A549 (cell line): ENCODE data around the gene TCTN3. TPM values are rescaled to one million over a fixed set of nuclear protein-coding genes. Genes with fewer than 3 reads are reported as not detected.

Experiments used
- ATAC-seq, 2 experiments: fragments of 200-7000 bp in 1 of 2; fragments of >200 bp in 1 of 2; cut with Nextera tagmentation in 1 of 2; cut with Tn5 transposase in 1 of 2; 3 replicates each; pipeline versions ENCODE4 v1.8.0 to v1.9.1; 2018 to 2020; ENCODE audit warnings: mild to moderate bottlenecking in 1 of 2, moderate library complexity in 1 of 2
- CTCF ChIA-PET: fragments of 300-600 bp; sonication (Branson Sonifier 250); formaldehyde crosslinking; extraction: SDS; loops from one replicate; lab custom pipeline; 2021; ENCODE audit warnings: antibody characterized with exemption, inconsistent platforms; lab: Yijun Ruan, JAX
- POLR2A ChIA-PET: fragments of 350-600 bp; formaldehyde crosslinking; extraction: SDS; loops from one replicate; lab custom pipeline; 2021; ENCODE audit warnings: antibody characterized with exemption, inconsistent platforms; lab: Yijun Ruan, JAX
- DNase-seq, 2 experiments: peaks; one replicate each; pipeline versions ENCODE4 v3.0.0 to v3.0.0-alpha.2; 2011 to 2016; ENCODE audit warnings: low read depth in 1 of 2, low spot score in 1 of 2
- FAIRE-seq: peaks from 2 replicates; lab custom pipeline; 2011; peaks lifted over from hg19 to GRCh38; lab: Jason Lieb, UNC
- H3K27ac ChIP-seq, 2 experiments: fragments of >200 bp; sonication (Bioruptor Twin); formaldehyde crosslinking; 3 replicates each; pipeline ENCODE4 v1.5.1; 2016 to 2017
- H3K4me1 ChIP-seq: fragments of >200 bp; sonication (Bioruptor Twin); formaldehyde crosslinking; 3 replicates; pipeline ENCODE4 v1.6.1; 2016
- H3K4me2 ChIP-seq: fragments of >200 bp; sonication (Bioruptor Twin); formaldehyde crosslinking; 3 replicates; pipeline ENCODE4 v1.6.1; 2016
- H3K4me3 ChIP-seq: fragments of >200 bp; sonication (Bioruptor Twin); formaldehyde crosslinking; 3 replicates; pipeline ENCODE4 v1.5.1; 2016
- H3K9me3 ChIP-seq: fragments of >200 bp; sonication (Bioruptor Twin); formaldehyde crosslinking; 3 replicates; pipeline ENCODE4 v1.6.1; 2016
- ATOH8 ChIP-seq: fragments of 250-450 bp; sonication (Bioruptor Pico); IDR thresholded peaks from 2 replicates; pipeline ENCODE4 v1.5.0; 2020; ENCODE audit warnings: low read depth, mild to moderate bottlenecking, moderate library complexity
- BHLHE40 ChIP-seq: IDR thresholded peaks from 2 replicates; pipeline ENCODE4 v1.6.1; 2012; ENCODE audit warnings: low read depth, low read length, inconsistent platforms
- CBX2 ChIP-seq: fragments of 200-600 bp; sonication (generic); IDR thresholded peaks from 2 replicates; pipeline ENCODE4 v1.6.1; 2016; ENCODE audit warnings: low read depth, mild to moderate bottlenecking, borderline replicate concordance
- E2F6 ChIP-seq: IDR thresholded peaks from 2 replicates; pipeline ENCODE4 v1.6.1; 2012; ENCODE audit warnings: low read depth, borderline replicate concordance
- ESRRA ChIP-seq: fragments of 150-350 bp; IDR thresholded peaks from 2 replicates; pipeline ENCODE4 v1.6.1; 2014; ENCODE audit warnings: mild to moderate bottlenecking, low read length, borderline replicate concordance
- FOSB ChIP-seq: fragments of 250-450 bp; sonication (Bioruptor Pico); IDR thresholded peaks from 2 replicates; pipeline ENCODE4 v1.5.0; 2020; ENCODE audit warnings: mild to moderate bottlenecking, moderate library complexity
- HDAC2 ChIP-seq: fragments of 200-600 bp; sonication (generic); IDR thresholded peaks from 2 replicates; pipeline ENCODE4 v1.6.1; 2016
- HEYL ChIP-seq: fragments of 250-450 bp; sonication (Bioruptor Pico); IDR thresholded peaks from 2 replicates; pipeline ENCODE4 v1.8.0; 2021; ENCODE audit warnings: mild to moderate bottlenecking, moderate library complexity
- HOXB5 ChIP-seq: fragments of 250-450 bp; sonication (Bioruptor Pico); IDR thresholded peaks from 2 replicates; pipeline ENCODE4 v1.5.0; 2020; ENCODE audit warnings: mild to moderate bottlenecking, moderate library complexity
- JUNB ChIP-seq: fragments of >200 bp; sonication (Bioruptor Twin); formaldehyde crosslinking; IDR thresholded peaks from 2 replicates; pipeline ENCODE4 v1.6.1; 2016
- KDM1A ChIP-seq: fragments of 200-600 bp; sonication (generic); IDR thresholded peaks from 2 replicates; pipeline ENCODE4 v1.6.1; 2016; ENCODE audit warnings: low read depth, mild to moderate bottlenecking
- KDM5A ChIP-seq: fragments of 200-600 bp; sonication (generic); IDR thresholded peaks from 2 replicates; pipeline ENCODE4 v1.6.1; 2016; ENCODE audit warnings: antibody characterized with exemption, mild to moderate bottlenecking
- MAFK ChIP-seq: fragments of 450-650 bp; IDR thresholded peaks from 2 replicates; pipeline ENCODE4 v1.6.1; 2014; ENCODE audit not compliant: partially characterized antibody
- MAZ ChIP-seq: fragments of 150-350 bp; IDR thresholded peaks from 2 replicates; pipeline ENCODE4 v1.6.1; 2014; ENCODE audit warnings: antibody characterized with exemption, low read depth, low read length, borderline replicate concordance
- MYC ChIP-seq: IDR thresholded peaks from 2 replicates; pipeline ENCODE4 v1.6.1; 2012; ENCODE audit warnings: mild to moderate bottlenecking, inconsistent platforms, low read length, improper control_type of control experiment, borderline replicate concordance
- NFE2L2 ChIP-seq: fragments of 150-350 bp; conservative IDR thresholded peaks from 2 replicates; pipeline ENCODE4 v1.6.1; 2014; ENCODE audit warnings: low read length
- NPAS2 ChIP-seq: fragments of 250-450 bp; sonication (Bioruptor Pico); IDR thresholded peaks from 2 replicates; pipeline ENCODE4 v1.8.0; 2022; ENCODE audit warnings: mild to moderate bottlenecking, moderate library complexity, borderline replicate concordance
- PHF8 ChIP-seq: fragments of 200-600 bp; sonication (generic); IDR thresholded peaks from 2 replicates; pipeline ENCODE4 v1.6.1; 2016; ENCODE audit warnings: low read depth, mild to moderate bottlenecking, antibody characterized with exemption, moderate library complexity, borderline replicate concordance
- RARB ChIP-seq: fragments of 250-450 bp; sonication (Bioruptor Pico); IDR thresholded peaks from 2 replicates; pipeline ENCODE4 v1.8.0; 2021; ENCODE audit warnings: mild to moderate bottlenecking, moderate library complexity
- SMC3 ChIP-seq: fragments of >200 bp; sonication (Bioruptor Twin); formaldehyde crosslinking; IDR thresholded peaks from 3 replicates; pipeline ENCODE4 v1.6.1; 2018; ENCODE audit warnings: inconsistent platforms
- TP53 ChIP-seq: fragments of 250-450 bp; sonication (Bioruptor Pico); IDR thresholded peaks from 2 replicates; pipeline ENCODE4 v1.5.0; 2021; ENCODE audit warnings: mild to moderate bottlenecking, moderate library complexity
- USF2 ChIP-seq: fragments of 450-650 bp; IDR thresholded peaks from 2 replicates; pipeline ENCODE4 v1.6.1; 2014; ENCODE audit warnings: antibody characterized with exemption
- ZFP36 ChIP-seq: fragments of 450-650 bp; IDR thresholded peaks from 2 replicates; pipeline ENCODE4 v1.6.1; 2014; ENCODE audit warnings: borderline replicate concordance; ENCODE audit not compliant: partially characterized antibody
- WGBS: methylation state at CpG from one replicate; pipeline ENCODE4 v1.1.6; 2017; ENCODE audit errors: missing lambda C conversion rate; 5-methylcytosine and 5-hydroxymethylcytosine counted together
- polyA plus RNA-seq, 4 experiments: library from polyadenylated mRNA; depleted of rRNA in 3 of 4; stranded (reverse); fragments of >200 nt; fragmentation: RNase III in 1 of 4; extraction: RNeasy Plus Mini Kit Qiagen cat#74134 plus additional on column Dnase treatment in 1 of 4; gene quantifications; 2 replicates in 3 of 4; 3 replicates in 1 of 4; pipeline ENCODE4 v1.2.3, GENCODE V29; 2011 to 2017

TCTN3 gene
- polyA plus RNA-seq, 2 of the 4 experiments (the other 2 are of a cell fraction): 36.5 to 55.5 TPM

DNA sequence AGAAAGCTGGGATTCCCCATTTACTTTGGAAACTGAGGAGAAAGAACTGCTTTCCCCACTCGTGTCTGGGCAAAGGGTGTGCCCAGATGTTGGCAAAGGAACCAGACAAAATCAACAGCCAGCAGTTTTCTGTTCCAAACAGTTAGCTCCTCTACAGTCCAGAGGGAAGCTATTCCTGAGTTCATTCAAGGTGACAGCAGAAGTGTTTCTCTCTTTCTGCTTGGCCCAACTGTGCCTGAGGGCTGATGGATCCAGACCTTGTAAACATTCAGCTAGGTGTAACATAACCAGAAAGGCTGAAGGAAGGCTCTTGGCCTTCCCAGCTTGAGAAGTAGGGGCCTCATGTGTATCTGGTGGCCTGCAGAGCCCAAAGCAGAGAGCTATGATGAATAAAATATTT lies 30.2 kb downstream of the TCTN3 start:
- no peak for DNase-seq
- Histone ChIP-seq H3K4me3 (no peak overlapping the region), H3K9me3 (no peaks in the 10 kb centered on the region)
- POLR2A ChIA-PET: no interaction called here
- no peak for FAIRE-seq
- TF ChIP-seq TP53 (CRISPR knock-in tag) (no peak), CBX2 (no peak), ESRRA (no peak), KDM1A (no peak), RARB (CRISPR knock-in tag) (no peak), FOSB (CRISPR knock-in tag) (no peak), HEYL (no peak), NFE2L2 (no peak), USF2 (no peak), E2F6 (no peak), MAZ (no peak), NPAS2 (no peak), JUNB (no peak), ZFP36 (no peak), BHLHE40 (no peak), MAFK (no peak)
- TF ChIP-seq, all 56 proteins: peak for 0
- 19% methylated on average over 1 of the region's 1 CpG for WGBS
- Histone ChIP-seq H3K4me2 (no peak overlapping the region), H3K27ac (no peak overlapping the region), H3K4me1 (peaks cover 10% of the 10 kb centered on the region; the same call in 1 of the 3 replicates)
- ATAC-seq: no peak
- CTCF ChIA-PET: interaction anchor here (0.8 kb wide), 1 partner anchor 30 kb away, joined by 3 read pairs; the partner anchor contains the start of gene TCTN3

DNA sequence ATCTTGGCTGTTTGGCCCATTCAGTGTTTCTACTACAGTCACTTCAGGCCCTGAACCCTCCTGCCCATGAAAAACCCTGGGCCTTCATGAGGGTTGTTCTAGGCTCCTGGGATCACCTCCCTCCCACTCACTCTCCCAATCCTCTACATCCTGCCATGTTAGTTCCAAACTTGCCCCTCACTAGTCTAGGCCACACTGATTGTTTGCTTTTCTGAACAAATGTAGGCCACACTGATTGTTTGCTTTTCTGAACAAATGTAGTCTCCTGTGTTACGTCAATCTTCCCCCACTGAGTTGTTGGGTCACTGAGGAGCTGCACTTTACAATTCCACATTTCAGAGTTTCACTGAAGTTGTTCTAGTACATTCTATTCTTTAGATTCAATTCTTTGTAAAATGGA lies 31.9 kb downstream of the TCTN3 start:
- Histone ChIP-seq H3K4me3 (no peak overlapping the region), H3K27ac (no peak overlapping the region), H3K9me3 (no peaks in the 10 kb centered on the region), H3K4me2 (peak overlapping the region; percentile 17; the same call in 1 of the 3 replicates), H3K4me1 (peaks cover 10% of the 10 kb centered on the region; the same call in 1 of the 3 replicates)
- TF ChIP-seq MAZ (no peak), MAFK (no peak), KDM1A (no peak), KDM5A (no peak), ATOH8 (CRISPR knock-in tag) (no peak), PHF8 (no peak), MYC (no peak), HDAC2 (no peak), SMC3 (no peak), ZFP36 (no peak), HOXB5 (no peak), E2F6 (no peak)
- ATAC-seq (no peak), FAIRE-seq (no peak), DNase-seq (no peak)
- ChIA-PET CTCF (interaction anchor here (1.0 to 4.4 kb wide), 2 partner anchors 13 to 32 kb away, joined by 3 to 22 read pairs; partner anchors contain the start of gene TCTN3), POLR2A (no interaction called here)
- WGBS: 69% methylated on average over 1 of the region's 1 CpG
